AG04450 (cell line): ENCODE data around the gene USP37. TPM values are rescaled to one million over a fixed set of nuclear protein-coding genes. Genes with fewer than 3 reads are reported as not detected.

Experiments used
- CTCF ChIA-PET: fragments of 300-600, 350-600 bp; formaldehyde crosslinking; extraction: SDS; loops from one replicate; lab custom pipeline; 2022; ENCODE audit warnings: antibody characterized with exemption, inconsistent platforms; lab: Charles Lee
- POLR2A ChIA-PET: fragments of 350-600 bp; formaldehyde crosslinking; extraction: SDS; loops from one replicate; lab custom pipeline; 2021; ENCODE audit warnings: antibody characterized with exemption, inconsistent platforms; lab: Yijun Ruan, JAX
- DNase-seq: peaks from one replicate; pipeline ENCODE4 v3.0.0-alpha.2; 2011; ENCODE audit warnings: low read depth, low spot score
- H3K27ac ChIP-seq: one replicate; pipeline ENCODE4 v1.5.1; 2012; ENCODE audit warnings: low read depth, low read length, control low read depth
- H3K27me3 ChIP-seq: one replicate; pipeline ENCODE4 v1.6.0; 2012; ENCODE audit warnings: low read length; ENCODE audit not compliant: control insufficient read depth, insufficient read depth
- H3K4me3 ChIP-seq: 2 replicates; pipeline ENCODE4 v1.5.1; 2011; ENCODE audit warnings: mild to moderate bottlenecking, low read depth, low read length, control low read depth
- H3K9me3 ChIP-seq: 2 replicates; pipeline ENCODE4 v1.5.1; 2012; ENCODE audit warnings: low read length; ENCODE audit not compliant: control insufficient read depth, insufficient read depth
- polyA plus RNA-seq: library from polyadenylated mRNA; depleted of rRNA; stranded (reverse); fragments of >200 nt; gene quantifications from 2 replicates; pipeline ENCODE4 v1.2.3, GENCODE V29; 2011
- TF ChIP-seq, protein P1 (sequence below): IDR thresholded peaks from 2 replicates; pipeline ENCODE4 v1.5.1; 2011; ENCODE audit warnings: low read depth, low read length, control low read depth, inconsistent platforms

USP37 gene
- polyA plus RNA-seq, 1 experiment, result 4.9 TPM

DNA sequence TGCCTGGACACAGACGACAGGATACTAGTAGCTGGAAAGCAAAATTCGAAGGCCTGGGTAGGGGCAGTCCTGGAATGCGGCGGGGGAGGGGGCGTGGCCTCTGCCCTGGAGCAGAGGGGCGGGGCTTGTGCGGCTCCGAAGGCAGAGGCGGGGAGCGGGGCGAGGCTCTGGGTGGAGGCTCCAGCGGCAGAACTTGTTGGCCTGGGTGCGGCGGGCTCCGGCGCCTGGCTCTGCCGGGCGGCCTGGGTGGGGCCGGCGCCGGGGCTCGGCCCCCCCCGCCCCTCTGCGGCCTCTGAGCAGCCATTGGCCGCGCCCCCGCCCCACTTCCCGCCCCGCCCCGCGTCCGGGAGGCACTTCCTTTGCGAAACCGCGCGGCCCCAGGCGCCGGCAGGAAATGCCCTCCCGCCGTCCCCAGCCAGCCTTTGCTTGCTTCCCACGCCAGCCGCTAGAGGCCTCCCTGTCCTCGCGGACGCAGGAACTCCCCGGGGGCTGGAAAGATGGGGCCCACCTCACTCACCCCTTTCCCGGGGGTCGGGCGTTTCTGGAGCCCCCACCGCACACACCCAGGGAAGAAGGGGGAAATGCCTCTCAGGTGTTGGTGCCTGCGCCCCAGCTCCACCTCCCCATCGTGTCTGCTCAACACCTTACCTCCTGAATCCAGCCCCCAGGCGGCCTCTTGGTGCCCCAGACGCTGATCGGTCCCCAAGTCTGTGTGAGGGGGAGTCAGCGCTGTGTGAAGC is 161.8 kb downstream of the USP37 start:
- ChIA-PET CTCF (interaction anchor here (0.7 to 1.4 kb wide), 5 partner anchors 10 to 403 kb away, joined by 3 to 9 read pairs (median 5); no protein-coding TSS in a partner anchor), POLR2A (interaction anchor here (0.7 to 1.2 kb wide), 3 partner anchors 10 to 288 kb away, joined by 3 to 4 read pairs (median 4); no protein-coding TSS in a partner anchor)

GRCh38 chr2:218405746-218406208 is 162.4 kb downstream of the USP37 start:
- H3K9me3 ChIP-seq, result no peaks in the 10 kb centered on the region
- ChIA-PET CTCF (interaction anchor here (0.6 to 1.2 kb wide), 5 partner anchors 10 to 402 kb away, joined by 3 to 9 read pairs (median 3); partner anchors contain the start of gene TMBIM1), POLR2A (interaction anchor here (0.7 to 1.2 kb wide), 3 partner anchors 10 to 288 kb away, joined by 3 to 4 read pairs (median 4); no protein-coding TSS in a partner anchor)
- H3K4me3 ChIP-seq, result peak overlapping the region; percentile 47
- H3K27ac ChIP-seq, result peak overlapping the region; percentile 40
- DNase-seq, result no peak
- TF ChIP-seq, protein P1, sequence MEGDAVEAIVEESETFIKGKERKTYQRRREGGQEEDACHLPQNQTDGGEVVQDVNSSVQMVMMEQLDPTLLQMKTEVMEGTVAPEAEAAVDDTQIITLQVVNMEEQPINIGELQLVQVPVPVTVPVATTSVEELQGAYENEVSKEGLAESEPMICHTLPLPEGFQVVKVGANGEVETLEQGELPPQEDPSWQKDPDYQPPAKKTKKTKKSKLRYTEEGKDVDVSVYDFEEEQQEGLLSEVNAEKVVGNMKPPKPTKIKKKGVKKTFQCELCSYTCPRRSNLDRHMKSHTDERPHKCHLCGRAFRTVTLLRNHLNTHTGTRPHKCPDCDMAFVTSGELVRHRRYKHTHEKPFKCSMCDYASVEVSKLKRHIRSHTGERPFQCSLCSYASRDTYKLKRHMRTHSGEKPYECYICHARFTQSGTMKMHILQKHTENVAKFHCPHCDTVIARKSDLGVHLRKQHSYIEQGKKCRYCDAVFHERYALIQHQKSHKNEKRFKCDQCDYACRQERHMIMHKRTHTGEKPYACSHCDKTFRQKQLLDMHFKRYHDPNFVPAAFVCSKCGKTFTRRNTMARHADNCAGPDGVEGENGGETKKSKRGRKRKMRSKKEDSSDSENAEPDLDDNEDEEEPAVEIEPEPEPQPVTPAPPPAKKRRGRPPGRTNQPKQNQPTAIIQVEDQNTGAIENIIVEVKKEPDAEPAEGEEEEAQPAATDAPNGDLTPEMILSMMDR, result no peak
- H3K27me3 ChIP-seq, result no peaks in the 10 kb centered on the region

More for the DNA sequence above, 161.8 kb downstream of the USP37 start:
- peak overlapping the region; percentile 75 for H3K27ac ChIP-seq
- TF ChIP-seq, protein P1, result peak; percentile 76
- peak; percentile 80 for DNase-seq
- no peaks in the 10 kb centered on the region for H3K9me3 ChIP-seq
- H3K4me3 ChIP-seq, result peak overlapping the region; percentile 59
- H3K27me3 ChIP-seq, result no peaks in the 10 kb centered on the region

- no peak overlapping the region for H3K4me3 ChIP-seq
- POLR2A ChIA-PET, result interaction anchor here (1.2 kb wide), 1 partner anchor 9 kb away, joined by 4 read pairs; no protein-coding TSS in a partner anchor
Observed at GRCh38 chr2:218405086-218405745, 162.9 kb downstream of the USP37 start.

DNA sequence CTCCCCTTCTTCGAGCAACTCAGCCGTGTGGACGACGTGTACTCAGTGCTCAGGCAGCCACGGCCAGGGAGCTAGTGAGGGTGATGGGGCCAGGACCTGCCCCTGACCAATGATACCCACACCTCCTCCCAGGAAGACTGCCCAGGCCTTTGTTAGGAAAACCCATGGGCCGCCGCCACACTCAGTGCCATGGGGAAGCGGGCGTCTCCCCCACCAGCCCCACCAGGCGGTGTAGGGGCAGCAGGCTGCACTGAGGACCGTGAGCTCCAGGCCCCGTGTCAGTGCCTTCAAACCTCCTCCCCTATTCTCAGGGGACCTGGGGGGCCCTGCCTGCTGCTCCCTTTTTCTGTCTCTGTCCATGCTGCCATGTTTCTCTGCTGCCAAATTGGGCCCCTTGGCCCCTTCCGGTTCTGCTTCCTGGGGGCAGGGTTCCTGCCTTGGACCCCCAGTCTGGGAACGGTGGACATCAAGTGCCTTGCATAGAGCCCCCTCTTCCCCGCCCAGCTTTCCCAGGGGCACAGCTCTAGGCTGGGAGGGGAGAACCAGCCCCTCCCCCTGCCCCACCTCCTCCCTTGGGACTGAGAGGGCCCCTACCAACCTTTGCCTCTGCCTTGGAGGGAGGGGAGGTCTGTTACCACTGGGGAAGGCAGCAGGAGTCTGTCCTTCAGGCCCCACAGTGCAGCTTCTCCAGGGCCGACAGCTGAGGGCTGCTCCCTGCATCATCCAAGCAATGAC is 163.6 kb downstream of the USP37 start:
- no peaks in the 10 kb centered on the region for H3K27me3 ChIP-seq
- H3K4me3 ChIP-seq, result no peak overlapping the region
- H3K9me3 ChIP-seq, result no peaks in the 10 kb centered on the region
- H3K27ac ChIP-seq, result peak overlapping the region; percentile 21
- POLR2A ChIA-PET, result no interaction called here
- CTCF ChIA-PET, result interaction anchor here (0.9 to 1.8 kb wide), 5 partner anchors 8 to 133 kb away, joined by 3 to 9 read pairs (median 3); partner anchors contain the start of gene TMBIM1
- TF ChIP-seq, protein P1, result no peak
- DNase-seq, result no peak

More at GRCh38 chr2:218405086-218405745, 162.9 kb downstream of the USP37 start:
- DNase-seq, result no peak
- CTCF ChIA-PET, result interaction anchor here (0.6 to 1.8 kb wide), 6 partner anchors 9 to 217 kb away, joined by 3 to 9 read pairs (median 4); partner anchors contain the start of gene TMBIM1
- H3K27me3 ChIP-seq, result no peaks in the 10 kb centered on the region
- H3K27ac ChIP-seq, result peak overlapping the region; percentile 47
- TF ChIP-seq, protein P1, result no peak
- H3K9me3 ChIP-seq, result no peaks in the 10 kb centered on the region
